Transverse colon (tissue), 4 donors: ENCODE results near the gene CCDC69. TPM values are rescaled to one million over a fixed set of nuclear protein-coding genes. Genes with fewer than 3 reads are reported as not detected.

Experiments
- DNase-seq: peaks from one replicate; pipeline ENCODE4 v3.0.0-alpha.2; 2019
- H3K27ac ChIP-seq, 4 donors: fragments of 200-600 bp; sonication (generic); 2 replicates each; pipeline ENCODE4 v1.5.1; 2016 to 2018; ENCODE audit warnings: inconsistent platforms in 4 of 4
- H3K27me3 ChIP-seq: fragments of 200-600 bp; sonication (generic); 2 replicates; pipeline ENCODE4 v1.5.1; 2017; ENCODE audit warnings: inconsistent platforms
- H3K36me3 ChIP-seq, 4 donors: fragments of 200-600 bp; sonication (generic); 2 replicates each; pipeline ENCODE4 v1.5.1; 2017 to 2019; ENCODE audit warnings: inconsistent platforms in 4 of 4
- H3K4me1 ChIP-seq, 4 donors: fragments of 200-600 bp; sonication (generic); 2 replicates each; pipeline ENCODE4 v1.5.1; 2017 to 2020; ENCODE audit warnings: inconsistent platforms in 4 of 4
- H3K4me3 ChIP-seq, 4 donors: fragments of 200-600 bp; sonication (generic); 1 replicate in 1 of 4; 2 replicates in 3 of 4; pipeline versions ENCODE4 v1.5.1 to v1.6.1; 2017 to 2019; ENCODE audit warnings: inconsistent platforms in 4 of 4
- H3K9me3 ChIP-seq, 2 donors: fragments of 200-600 bp; sonication (generic); 2 replicates each; pipeline ENCODE4 v1.5.1; 2017 to 2019; ENCODE audit warnings: inconsistent platforms in 2 of 2
- CTCF ChIP-seq, 5 experiments: fragments of 200-600 bp in 3 of 5; fragments of 450-650 bp in 2 of 5; sonication (generic) in 3 of 5; IDR thresholded peaks; 1 replicate in 2 of 5; 2 replicates in 3 of 5; pipeline ENCODE4 v1.5.1; 2016 to 2017; ENCODE audit warnings: antibody characterized with exemption in 5 of 5, inconsistent platforms in 3 of 5, mild to moderate bottlenecking in 2 of 5, moderate library complexity in 1 of 5
- EP300 ChIP-seq: sonication (generic); formaldehyde crosslinking; IDR thresholded peaks from one replicate; pipeline ENCODE4 v1.6.1; 2017; ENCODE audit warnings: antibody characterized with exemption, low read depth
- POLR2A ChIP-seq: fragments of 450-650 bp; IDR thresholded peaks from one replicate; pipeline ENCODE4 v1.6.1; 2016; ENCODE audit warnings: antibody characterized with exemption, mild to moderate bottlenecking, moderate library complexity
- POLR2AphosphoS5 ChIP-seq, 3 donors: sonication (generic); formaldehyde crosslinking; IDR thresholded peaks; one replicate each; pipeline ENCODE4 v1.6.1; 2016; ENCODE audit warnings: antibody characterized with exemption in 3 of 3
- WGBS, 2 donors: methylation state at CpG; one replicate each; pipeline ENCODE4 v1.1.5; 2018; ENCODE audit warnings: low coverage in 1 of 2; 5-methylcytosine and 5-hydroxymethylcytosine counted together
- in situ Hi-C, 4 donors: fragments of 200-750 bp; cut with MboI; loops; one replicate each; pipeline versions ENCODE4 v1.15.0 to v1.15.1; 2017; ENCODE audit warnings: low sequenced_read_pairs in 3 of 4, low pct_ligation_motif_present in 1 of 4, low pct_unique_long_range_greater_than_20kb in 1 of 4
- intact Hi-C: fragments of 100-400 bp; cut with DNase I; formaldehyde crosslinking; loops from one replicate; pipeline ENCODE4 v1.15.1; 2023; ENCODE audit warnings: low total_unique reads
- total RNA-seq, 4 donors: library from RNA; depleted of rRNA; stranded (reverse); fragments of >200 nt; gene quantifications; one replicate each; pipeline ENCODE4 v1.1.0, GENCODE V29; 2016

The CCDC69 gene
- total RNA-seq, 4 donors from 2014 or later, result 37.7 to 89.2 (median 62.1) TPM

- Histone ChIP-seq H3K4me1 (peaks cover 7 to 53% (median 35%) of the 10 kb centered on the region in 4 donors), H3K9me3 (no peaks in the 10 kb centered on the region), H3K27me3 (no peaks in the 10 kb centered on the region), H3K36me3 (no peaks in the 10 kb centered on the region), H3K4me3 (peak overlapping the region in 3 of 4 donors; percentile 3 to 86 (median 72)), H3K27ac (peak overlapping the region; percentile 85 to 95 (median 92))
- DNase-seq, result no peak
- intact Hi-C loops (loop anchor here (5.0 kb wide), 1 partner anchor 44 kb away; no protein-coding TSS in a partner anchor), in situ Hi-C loops (no loop called here)
- TF ChIP-seq POLR2A (no peak), POLR2AphosphoS5 (IDR thresholded peaks at IDR 0.05) (no peak), EP300 (no peak), CTCF (IDR thresholded peaks at IDR 0.05) (no peak)
- WGBS, 2 donors, result 57% methylated on average over 3 of the region's 3 CpGs; no CpG with 5 or more reads in 1 of the 2 donors
Measured at GRCh38 chr5:151221574-151221973, 2.3 kb downstream of the CCDC69 start.

- no peak for DNase-seq
- Histone ChIP-seq H3K9me3 (no peaks in the 10 kb centered on the region), H3K27me3 (no peaks in the 10 kb centered on the region), H3K27ac (peak overlapping the region; percentile 85 to 95 (median 92)), H3K4me3 (no peak overlapping the region), H3K4me1 (peaks cover 11 to 67% (median 42%) of the 10 kb centered on the region in 4 donors), H3K36me3 (no peaks in the 10 kb centered on the region)
- 76% methylated on average over 6 to 7 of the region's 7 CpGs for WGBS, 2 donors
- TF ChIP-seq CTCF (IDR thresholded peaks at IDR 0.05) (peak in 1 of 5 experiments; percentile 9), EP300 (no peak)
- in situ Hi-C loops, result no loop called here
- intact Hi-C loops, result loop anchor here (5.0 kb wide), 1 partner anchor 42 kb away; no protein-coding TSS in a partner anchor
Measured at GRCh38 chr5:151219789-151220188, 4.1 kb downstream of the CCDC69 start.

GRCh38 chr5:151219138-151219537 is 4.8 kb downstream of the CCDC69 start:
- in situ Hi-C loops, result no loop called here
- DNase-seq, result no peak
- no peaks in the 10 kb centered on the region for H3K9me3 ChIP-seq
- H3K4me3 ChIP-seq, result no peak overlapping the region
- H3K4me1 ChIP-seq, result peaks cover 16 to 67% (median 45%) of the 10 kb centered on the region in 4 donors
- H3K36me3 ChIP-seq, result no peaks in the 10 kb centered on the region
- peak overlapping the region; percentile 2 to 78 (median 40) for H3K27ac ChIP-seq
- TF ChIP-seq POLR2A (no peak), EP300 (no peak), CTCF (IDR thresholded peaks at IDR 0.05) (no peak), POLR2AphosphoS5 (IDR thresholded peaks at IDR 0.05) (no peak)
- no peaks in the 10 kb centered on the region for H3K27me3 ChIP-seq
- 85 to 93% methylated on average over 5 to 9 of the region's 9 CpGs for WGBS, 2 donors
- intact Hi-C loops, result no loop called here

GRCh38 chr5:151218177-151218576 is 5.7 kb downstream of the CCDC69 start:
- H3K27me3 ChIP-seq, result no peaks in the 10 kb centered on the region
- no peak overlapping the region for H3K4me3 ChIP-seq
- WGBS, 2 donors, result 71% methylated on average over 6 of the region's 6 CpGs; no CpG with 5 or more reads in 1 of the 2 donors
- H3K9me3 ChIP-seq, result no peaks in the 10 kb centered on the region
- TF ChIP-seq EP300, result no peak
- no peak for TF ChIP-seq CTCF (IDR thresholded peaks at IDR 0.05)
- H3K4me1 ChIP-seq, result peaks cover 20 to 73% (median 46%) of the 10 kb centered on the region in 4 donors
- DNase-seq, result no peak
- no peaks in the 10 kb centered on the region for H3K36me3 ChIP-seq
- peak overlapping the region in 3 of 4 donors; percentile 27 to 78 (median 52) for H3K27ac ChIP-seq
- in situ Hi-C loops (no loop called here), intact Hi-C loops (no loop called here)
